Cardiac muscle cell (in vitro differentiated cells and primary cell): ENCODE measurements around the gene TSKS. TPM values are rescaled to one million over a fixed set of nuclear protein-coding genes. Genes with fewer than 3 reads are reported as not detected.

Source experiments
- DNase-seq, 2 donors: peaks; one replicate each; pipeline versions ENCODE4 v3.0.0 to v3.0.0-alpha.2; 2010 to 2017; ENCODE audit warnings: low read depth in 1 of 2, low spot score in 1 of 2
- H3K27ac ChIP-seq: fragments of 200-600 bp; sonication (generic); 2 replicates; pipeline ENCODE4 v1.5.1; 2016
- H3K27me3 ChIP-seq: fragments of 200-600 bp; sonication (generic); 2 replicates; pipeline ENCODE4 v1.6.0; 2016; ENCODE audit warnings: control low read depth
- H3K36me3 ChIP-seq: fragments of 200-600 bp; sonication (generic); 2 replicates; pipeline ENCODE4 v1.5.1; 2016; ENCODE audit warnings: control low read depth
- H3K4me1 ChIP-seq: fragments of 200-600 bp; sonication (generic); 2 replicates; pipeline ENCODE4 v1.8.1; 2017; ENCODE audit warnings: low read depth, mild to moderate bottlenecking, mixed run types
- H3K4me3 ChIP-seq: fragments of 200-600 bp; sonication (generic); 2 replicates; pipeline ENCODE4 v1.5.1; 2016; ENCODE audit warnings: mild to moderate bottlenecking
- H3K9me3 ChIP-seq: fragments of 200-600 bp; sonication (generic); 2 replicates; pipeline ENCODE4 v1.5.1; 2017; ENCODE audit warnings: low read depth, mild to moderate bottlenecking, control low read depth
- polyA plus RNA-seq: library from polyadenylated mRNA; unstranded; fragments of >200 nt; fragmentation: Nextera tagmentation; extraction: Ambion mirVana; gene quantifications from 2 replicates; pipeline ENCODE4 v1.2.1, GENCODE V29; 2016
- total RNA-seq: library from RNA; depleted of rRNA; stranded (reverse); fragments of >200 nt; gene quantifications from 2 replicates; pipeline ENCODE4 v1.2.3, GENCODE V29; 2016
- TF ChIP-seq, protein P1 (sequence below): IDR thresholded peaks from 2 replicates; pipeline ENCODE4 v1.5.1; 2012; ENCODE audit warnings: low read depth, mild to moderate bottlenecking, low read length

TSKS gene
- total and polyA plus RNA-seq, 2 experiments from 2014 or later = 0.09 TPM; not detected in 1

DNA sequence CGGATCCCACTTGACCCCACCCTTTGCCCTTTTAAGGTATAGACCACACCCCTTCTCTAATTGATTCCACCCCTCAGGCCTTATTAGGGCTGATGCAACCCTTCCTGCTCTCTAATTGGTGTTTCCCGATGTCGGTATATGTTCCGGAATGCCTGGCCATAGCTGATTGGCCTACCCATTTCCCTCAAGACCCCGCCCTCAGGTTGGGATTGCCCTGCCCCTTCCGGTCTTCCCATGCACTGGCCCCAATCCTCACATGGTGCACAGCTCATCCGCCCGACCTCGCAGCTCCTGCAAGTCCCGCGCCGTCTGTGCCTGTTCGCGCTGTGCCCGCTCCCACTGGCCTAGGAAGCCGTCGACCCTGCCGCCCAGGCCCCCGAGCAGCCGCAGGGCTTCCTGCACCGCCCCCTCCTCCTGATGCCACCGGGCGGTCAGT lies 18.1 kb downstream of the TSKS start:
- Histone ChIP-seq H3K4me3 (no peak overlapping the region), H3K9me3 (no peaks in the 10 kb centered on the region), H3K27ac (no peak overlapping the region), H3K36me3 (no peaks in the 10 kb centered on the region), H3K27me3 (no peaks in the 10 kb centered on the region), H3K4me1 (no peaks in the 10 kb centered on the region)
- TF ChIP-seq, protein P1, sequence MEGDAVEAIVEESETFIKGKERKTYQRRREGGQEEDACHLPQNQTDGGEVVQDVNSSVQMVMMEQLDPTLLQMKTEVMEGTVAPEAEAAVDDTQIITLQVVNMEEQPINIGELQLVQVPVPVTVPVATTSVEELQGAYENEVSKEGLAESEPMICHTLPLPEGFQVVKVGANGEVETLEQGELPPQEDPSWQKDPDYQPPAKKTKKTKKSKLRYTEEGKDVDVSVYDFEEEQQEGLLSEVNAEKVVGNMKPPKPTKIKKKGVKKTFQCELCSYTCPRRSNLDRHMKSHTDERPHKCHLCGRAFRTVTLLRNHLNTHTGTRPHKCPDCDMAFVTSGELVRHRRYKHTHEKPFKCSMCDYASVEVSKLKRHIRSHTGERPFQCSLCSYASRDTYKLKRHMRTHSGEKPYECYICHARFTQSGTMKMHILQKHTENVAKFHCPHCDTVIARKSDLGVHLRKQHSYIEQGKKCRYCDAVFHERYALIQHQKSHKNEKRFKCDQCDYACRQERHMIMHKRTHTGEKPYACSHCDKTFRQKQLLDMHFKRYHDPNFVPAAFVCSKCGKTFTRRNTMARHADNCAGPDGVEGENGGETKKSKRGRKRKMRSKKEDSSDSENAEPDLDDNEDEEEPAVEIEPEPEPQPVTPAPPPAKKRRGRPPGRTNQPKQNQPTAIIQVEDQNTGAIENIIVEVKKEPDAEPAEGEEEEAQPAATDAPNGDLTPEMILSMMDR = no peak
- DNase-seq = no peak

DNA sequence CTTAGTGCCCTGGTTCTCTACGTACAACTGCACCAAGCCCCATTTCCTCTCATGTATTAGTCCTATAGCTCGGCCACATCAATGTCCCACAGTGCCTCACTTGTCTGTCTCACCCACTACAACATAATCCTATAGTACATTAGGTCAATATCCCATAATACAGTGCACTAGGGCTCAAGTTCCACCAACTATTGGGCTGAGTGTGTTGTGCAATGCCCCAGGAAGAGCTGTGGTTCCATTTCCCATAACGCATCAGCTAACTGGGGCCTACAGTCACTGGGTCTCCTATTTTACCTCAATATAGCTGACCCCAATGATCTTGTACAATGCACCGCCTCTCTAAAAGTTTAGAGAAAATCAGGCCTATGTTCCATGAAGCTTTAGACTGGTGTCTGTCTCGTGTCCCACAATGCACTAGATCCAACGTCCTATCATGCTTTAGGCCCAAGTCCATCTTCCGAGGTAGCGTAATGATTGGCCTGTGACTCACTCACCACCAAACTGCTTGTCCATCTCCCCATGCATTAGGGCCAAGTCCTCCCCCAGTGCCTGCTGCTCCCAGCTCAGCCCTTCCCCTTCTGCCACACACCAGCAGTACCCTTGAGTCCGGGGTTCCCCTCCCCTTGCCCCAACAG lies 21.8 kb downstream of the TSKS start:
- TF ChIP-seq, protein P1 = no peak
- H3K4me1 ChIP-seq = no peaks in the 10 kb centered on the region
- H3K27me3 ChIP-seq = no peaks in the 10 kb centered on the region
- no peak overlapping the region for H3K4me3 ChIP-seq
- H3K36me3 ChIP-seq = no peaks in the 10 kb centered on the region
- no peaks in the 10 kb centered on the region for H3K9me3 ChIP-seq
- no peak for DNase-seq
- H3K27ac ChIP-seq = no peak overlapping the region

DNA sequence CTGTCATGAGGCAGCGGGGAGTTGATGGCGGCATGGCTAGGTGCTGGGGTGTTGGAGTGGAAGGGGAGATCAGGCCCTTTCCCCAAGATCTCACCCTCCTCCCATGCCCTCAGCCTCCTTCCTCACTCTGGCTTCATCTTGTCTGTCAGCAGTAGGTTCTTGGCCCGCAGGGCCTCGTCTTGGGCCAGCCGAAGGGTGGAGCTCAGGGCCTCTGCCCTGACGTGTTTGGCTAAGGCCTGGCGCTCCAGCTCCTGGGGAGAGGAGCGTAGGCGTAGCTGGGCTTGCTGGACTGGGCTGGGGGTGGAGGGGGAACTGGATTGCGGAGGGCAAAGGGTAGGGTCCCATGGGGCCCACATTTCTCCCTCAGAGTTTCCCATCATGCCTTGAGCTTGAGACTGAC lies 23.2 kb downstream of the TSKS start:
- TF ChIP-seq, protein P1 = no peak
- no peaks in the 10 kb centered on the region for H3K4me1 ChIP-seq
- no peaks in the 10 kb centered on the region for H3K36me3 ChIP-seq

DNA sequence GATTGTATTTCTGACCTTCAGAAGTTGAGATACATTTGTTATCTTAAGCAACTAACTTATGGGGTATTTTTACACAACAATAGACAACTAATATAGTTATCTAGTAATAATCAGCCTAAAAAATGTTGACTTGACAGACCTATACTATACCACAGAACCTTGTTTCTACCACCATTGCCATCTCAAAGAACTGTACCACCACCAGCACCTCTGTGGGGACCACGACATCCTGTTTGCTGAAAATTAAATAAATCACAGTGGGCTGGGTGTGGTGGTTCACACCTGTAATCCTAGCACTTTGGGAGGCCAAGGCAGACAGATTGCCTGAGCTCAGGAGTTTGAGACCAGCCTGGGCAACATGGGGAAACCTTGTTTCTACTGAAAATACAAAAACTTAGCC lies 24.0 kb downstream of the TSKS start:
- no peak overlapping the region for H3K27ac ChIP-seq
- no peaks in the 10 kb centered on the region for H3K27me3 ChIP-seq
- no peaks in the 10 kb centered on the region for H3K36me3 ChIP-seq
- DNase-seq = no peak
- TF ChIP-seq, protein P1 = no peak
- no peaks in the 10 kb centered on the region for H3K9me3 ChIP-seq
- H3K4me1 ChIP-seq = no peaks in the 10 kb centered on the region
- no peak overlapping the region for H3K4me3 ChIP-seq

More for the DNA sequence above, 23.2 kb downstream of the TSKS start:
- Histone ChIP-seq H3K27me3 (no peaks in the 10 kb centered on the region), H3K27ac (no peak overlapping the region), H3K4me3 (no peak overlapping the region), H3K9me3 (no peaks in the 10 kb centered on the region)
- no peak for DNase-seq

DNA sequence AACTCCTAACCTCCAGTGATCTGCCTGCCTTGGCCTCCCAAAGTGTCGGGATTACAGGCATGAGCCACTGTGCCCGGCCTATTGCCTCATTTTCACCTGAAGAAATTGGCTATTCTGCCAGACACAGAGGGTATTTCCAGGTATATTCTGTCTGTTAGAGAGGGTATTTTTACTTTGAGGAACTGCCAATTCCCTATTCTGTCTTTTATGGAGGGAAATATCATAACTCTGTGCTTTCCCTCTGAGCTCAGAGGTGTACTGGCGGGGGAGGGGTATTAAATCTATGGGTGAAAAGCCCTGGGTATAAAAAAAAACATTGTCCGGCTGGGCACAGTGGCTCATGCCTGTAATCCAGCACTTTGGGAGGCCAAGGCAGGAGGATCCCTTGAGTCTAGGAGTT lies 24.8 kb downstream of the TSKS start:
- no peaks in the 10 kb centered on the region for H3K4me1 ChIP-seq
- H3K27me3 ChIP-seq = no peaks in the 10 kb centered on the region
- TF ChIP-seq, protein P1 = no peak
- H3K36me3 ChIP-seq = no peaks in the 10 kb centered on the region
- no peak overlapping the region for H3K27ac ChIP-seq
- DNase-seq = no peak
- no peaks in the 10 kb centered on the region for H3K9me3 ChIP-seq
- no peak overlapping the region for H3K4me3 ChIP-seq
